NCI-H446 treated with DMSO at 0.1 percent for 48 hours (cell line): ENCODE results near the gene SLC9B1.
A peak's percentile ranks its signal among the peaks of the same experiment; 100 is the strongest.
"Not testable (repeated sequence)": the region's sequence is repeated elsewhere in the genome, so short reads cannot be mapped to it uniquely, and the experiment has no call there.

Source experiments
- DNase-seq: peaks from one replicate; lab custom pipeline; 2025; lab: John Stamatoyannopoulos, UW

The SLC9B1 gene

GRCh38 chr4:102878349-102878748 lies 141.2 kb downstream of the SLC9B1 start:
- not testable (repeated sequence) for DNase-seq

DNA sequence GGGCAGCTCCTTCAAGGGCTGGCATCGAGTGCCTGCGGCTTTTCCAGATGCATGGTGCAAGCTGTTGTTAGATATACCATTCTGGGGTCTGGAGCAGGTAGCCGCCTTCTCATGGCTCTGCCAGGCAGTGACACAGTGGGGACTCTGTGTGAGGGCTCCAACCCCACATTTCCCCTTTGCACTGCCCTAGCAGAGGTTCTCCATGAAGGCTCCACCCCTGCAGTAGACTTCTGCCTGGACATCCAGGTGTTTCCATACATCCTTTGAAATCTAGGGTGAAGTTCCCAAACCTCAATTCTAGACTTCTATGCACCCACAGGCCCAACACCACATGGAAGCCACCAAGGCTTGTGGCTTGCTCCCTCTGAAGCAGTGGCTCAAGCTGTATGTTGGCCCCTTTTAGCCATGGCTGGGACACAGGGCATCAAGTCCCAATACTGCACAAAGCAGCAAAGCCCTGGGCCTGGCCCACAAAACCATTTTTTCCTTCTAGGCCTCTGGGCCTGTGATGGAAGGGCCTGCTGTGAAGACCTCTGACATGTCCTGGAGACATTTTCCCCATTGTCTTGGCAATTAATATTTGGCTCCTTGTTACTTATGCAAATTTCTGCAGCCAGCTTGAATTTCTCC lies 141.9 kb downstream of the SLC9B1 start:
- DNase-seq: not testable (repeated sequence)

DNA sequence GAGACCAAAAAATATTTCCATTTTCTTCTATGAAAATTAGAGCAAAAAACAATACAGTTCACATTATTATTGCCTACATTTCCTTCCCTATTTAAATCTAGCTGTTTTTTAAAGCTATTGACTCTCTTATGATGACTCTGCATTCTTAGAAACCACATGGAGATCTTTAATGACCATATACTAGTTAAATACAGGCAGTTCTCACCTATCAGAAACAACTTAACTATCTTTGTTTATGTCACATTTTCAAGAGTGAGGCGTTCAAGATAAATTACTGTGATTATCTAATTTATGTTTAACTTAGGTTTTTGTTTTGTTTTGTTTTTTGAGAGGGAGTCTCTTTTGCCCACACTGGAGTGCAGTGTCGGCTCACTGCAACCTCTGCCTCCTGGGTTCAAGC lies 147.7 kb downstream of the SLC9B1 start:
- DNase-seq: no peak

DNA sequence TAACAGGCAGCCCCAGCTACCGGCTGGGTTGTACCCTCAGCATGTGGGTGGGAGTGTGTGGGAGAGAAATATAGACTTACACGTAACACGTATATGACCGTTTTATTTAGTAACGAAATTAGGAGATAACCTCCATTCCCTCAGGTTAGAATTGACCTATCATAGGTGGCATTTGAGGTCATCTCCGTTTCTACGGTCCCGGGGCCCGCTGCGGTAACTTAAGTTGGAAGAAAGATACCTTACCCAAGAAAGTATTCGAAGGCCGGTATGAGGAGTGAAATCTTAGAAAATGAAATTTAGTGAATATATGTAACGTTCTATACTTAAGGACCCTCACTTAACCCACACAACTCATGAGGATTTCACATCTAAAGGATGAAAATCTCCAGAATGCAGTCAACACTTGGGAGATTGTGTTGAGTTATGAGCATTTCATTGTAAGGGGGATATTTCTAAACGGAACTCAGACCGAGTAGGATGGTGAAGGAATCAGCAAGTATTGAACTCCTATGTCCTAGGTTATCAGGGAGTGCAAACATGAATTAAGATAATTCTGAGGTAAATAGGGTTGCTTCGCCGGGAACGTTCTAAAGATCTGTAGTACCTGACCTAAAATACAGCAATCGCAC lies 149.8 kb downstream of the SLC9B1 start:
- no peak for DNase-seq

GRCh38 chr4:102868781-102869568 lies 150.5 kb downstream of the SLC9B1 start, which contains the start of gene CISD2:
Gene CISD2, plus strand, starts transcription at chr4:102868992. Its CDS starts 93 bp downstream, at chr4:102869085.
- peak; percentile 90 for DNase-seq

GRCh38 chr4:102868153-102868780 lies 151.2 kb downstream of the SLC9B1 start:
- DNase-seq: no peak

- DNase-seq: no peak
These were observed 152.0 kb downstream of the SLC9B1 start for GRCh38 chr4:102867278-102868152.

DNA sequence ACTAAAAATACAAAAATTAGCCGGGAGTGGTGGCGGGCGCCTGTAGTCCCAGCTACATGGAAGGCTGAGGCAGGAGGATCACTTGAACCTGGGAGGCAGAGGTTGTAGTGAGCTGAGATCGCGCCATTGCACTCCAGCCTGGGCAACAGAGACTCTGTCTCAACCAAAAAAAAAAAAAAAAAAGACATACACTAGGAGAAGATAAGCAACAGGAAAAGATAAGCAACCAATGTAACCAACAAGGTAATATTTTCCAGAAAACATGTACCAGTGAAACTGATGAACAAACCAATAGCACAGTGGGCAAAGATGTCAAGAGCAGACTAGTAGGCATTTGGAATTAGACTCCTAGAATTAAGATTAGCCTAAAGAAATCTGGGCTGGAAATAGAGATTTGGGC lies 154.2 kb downstream of the SLC9B1 start:
- DNase-seq: not testable (repeated sequence)

GRCh38 chr4:102862747-102863146 lies 156.8 kb downstream of the SLC9B1 start:
- DNase-seq: no peak

- no peak for DNase-seq
These were observed 157.5 kb downstream of the SLC9B1 start for GRCh38 chr4:102862016-102862415.

DNA sequence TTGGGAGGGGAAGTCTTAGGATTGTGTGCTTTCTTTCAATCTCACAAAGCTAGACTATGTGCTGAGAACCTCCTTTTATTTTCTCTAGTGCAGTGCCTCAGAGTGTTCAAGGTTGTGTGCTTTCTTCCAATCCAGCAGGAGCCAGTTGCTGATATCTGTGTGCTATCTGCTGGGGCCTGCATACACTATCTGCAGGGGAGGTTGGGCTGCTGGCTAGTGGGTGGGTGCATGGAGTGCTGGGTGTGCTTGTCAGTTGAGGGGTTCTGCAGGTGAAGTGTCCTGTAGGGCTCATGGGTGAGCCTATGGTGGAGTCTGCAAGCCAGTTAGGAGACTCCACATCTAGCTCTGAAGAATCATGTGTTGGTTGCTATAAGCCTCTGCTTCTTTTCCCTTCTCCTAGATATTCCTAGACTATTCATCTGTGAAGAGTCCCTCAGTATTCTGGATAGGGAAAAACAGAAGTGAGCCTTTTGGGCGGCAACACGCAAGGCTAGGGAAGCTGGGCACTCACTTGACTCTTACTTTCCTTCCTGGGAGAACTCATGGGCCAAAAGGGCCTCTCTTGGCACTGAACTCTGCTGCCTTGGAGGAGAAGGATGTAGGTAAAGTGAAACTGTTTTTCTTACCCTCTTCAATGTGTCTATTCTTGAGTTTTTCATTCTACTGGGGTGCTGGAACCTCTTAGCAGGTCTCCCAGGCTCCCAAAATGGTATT lies 158.7 kb downstream of the SLC9B1 start:
- no peak for DNase-seq

DNA sequence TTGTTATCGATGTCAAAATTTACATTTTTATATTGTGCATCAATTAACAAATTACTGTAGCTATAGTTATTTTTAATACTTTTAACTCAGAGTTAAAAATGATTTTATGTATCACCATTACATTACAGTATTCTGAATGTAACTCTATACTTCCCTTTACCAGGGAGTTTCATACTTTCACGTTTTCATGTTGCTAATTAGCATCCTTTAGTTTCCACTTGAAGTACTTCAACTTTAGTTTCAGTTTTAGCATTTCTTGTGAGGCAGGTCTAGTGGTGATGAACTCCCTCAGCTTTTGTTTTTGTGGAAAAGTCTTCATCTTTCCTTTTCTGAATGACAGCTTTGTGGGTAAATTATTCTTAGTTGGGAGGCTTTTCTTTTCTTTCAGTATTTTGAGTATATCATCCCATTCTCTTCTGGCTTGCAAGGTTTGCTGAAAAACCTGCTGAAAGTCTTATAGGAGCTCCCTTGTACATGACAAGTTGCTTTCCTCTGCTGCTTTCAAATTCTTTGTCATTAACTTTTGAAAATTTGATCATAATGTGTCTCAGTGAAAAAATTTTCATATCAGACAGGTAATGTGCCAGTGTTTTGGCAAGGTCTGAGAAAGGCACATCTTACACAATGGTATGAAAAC lies 160.6 kb downstream of the SLC9B1 start:
- no peak for DNase-seq
